Liver (tissue), 3 donors: ENCODE results near the gene PALLD.

Experiments used
- CTCF ChIP-seq: fragments of 150-350 bp; IDR thresholded peaks from 2 replicates; pipeline ENCODE4 v1.5.1; 2017; ENCODE audit warnings: improper control_type of control experiment, low read depth, low read length; ENCODE audit not compliant: missing input control
- TAF1 ChIP-seq: conservative IDR thresholded peaks from 2 replicates; pipeline ENCODE4 v1.6.1; 2016; ENCODE audit warnings: antibody characterized with exemption, mild to moderate bottlenecking
- donor health status: healthy.
- donor health status: healthy.

GRCh38 chr4:168744021-168744420 lies 247.2 kb downstream of the PALLD start:
- TF ChIP-seq TAF1 (no peak), CTCF (no peak)
